22Rv1 (cell line): ENCODE results near the gene GLIS1.

Experiments used
- H3K27ac ChIP-seq: fragments of 450-650 bp; 2 replicates; pipeline ENCODE4 v1.5.1; 2017
- CTCF ChIP-seq: fragments of 450-650 bp; IDR thresholded peaks from 2 replicates; pipeline ENCODE4 v1.5.1; 2017; ENCODE audit warnings: mild to moderate bottlenecking
- ZFX ChIP-seq: fragments of 450-650 bp; IDR thresholded peaks from 2 replicates; pipeline ENCODE4 v1.6.1; 2017; ENCODE audit warnings: antibody characterized with exemption, borderline replicate concordance

The GLIS1 gene

DNA sequence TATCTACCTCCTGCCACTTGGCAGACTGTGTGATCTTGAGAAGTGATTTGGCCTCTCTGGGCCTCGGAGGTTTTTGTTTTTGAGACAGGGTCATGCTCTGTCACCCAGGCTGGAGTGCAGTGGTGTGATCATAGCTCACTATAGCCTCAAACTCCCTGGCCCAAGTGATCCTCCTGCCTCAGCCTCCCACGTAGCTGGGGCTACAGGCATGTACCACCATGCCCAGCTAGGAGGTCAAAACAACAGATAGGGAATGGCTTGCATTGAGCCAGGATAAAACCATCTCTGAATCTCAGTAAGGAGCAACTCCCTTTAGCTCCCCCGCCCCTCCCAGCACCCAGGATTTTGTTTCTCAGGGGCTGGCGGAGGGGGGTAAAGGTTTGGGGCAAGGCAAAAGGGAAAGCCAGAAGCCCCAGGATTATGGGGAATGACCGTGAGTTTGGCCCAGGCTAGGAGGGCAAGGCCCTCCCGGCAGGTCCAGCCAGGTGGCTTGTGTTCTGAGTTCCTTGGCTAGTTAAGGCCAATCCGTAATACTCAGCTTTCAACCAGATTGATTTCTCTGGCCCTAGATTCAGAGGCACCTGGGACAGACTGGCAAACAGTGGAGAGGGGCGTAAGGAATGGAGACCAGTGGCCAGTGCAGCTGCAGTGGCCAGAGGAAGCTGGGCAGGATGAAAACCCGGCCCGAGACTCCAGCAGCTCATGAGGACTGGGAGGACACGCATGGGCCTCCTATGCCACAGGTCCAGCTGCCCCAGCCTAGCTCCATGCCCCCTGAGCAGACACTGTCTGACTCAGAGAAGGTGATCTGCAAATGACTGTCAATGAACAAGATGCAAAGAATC is 149.7 kb downstream of the GLIS1 start:
- TF ChIP-seq CTCF (no peak), ZFX (no peak)
- no peak overlapping the region for H3K27ac ChIP-seq

GRCh38 chr1:53588053-53588779 is 150.7 kb downstream of the GLIS1 start:
- TF ChIP-seq CTCF (no peak), ZFX (no peak)
- no peak overlapping the region for H3K27ac ChIP-seq

- TF ChIP-seq ZFX = no peak
- TF ChIP-seq CTCF = no peak
Observed at GRCh38 chr1:53587252-53587988, 151.5 kb downstream of the GLIS1 start.

DNA sequence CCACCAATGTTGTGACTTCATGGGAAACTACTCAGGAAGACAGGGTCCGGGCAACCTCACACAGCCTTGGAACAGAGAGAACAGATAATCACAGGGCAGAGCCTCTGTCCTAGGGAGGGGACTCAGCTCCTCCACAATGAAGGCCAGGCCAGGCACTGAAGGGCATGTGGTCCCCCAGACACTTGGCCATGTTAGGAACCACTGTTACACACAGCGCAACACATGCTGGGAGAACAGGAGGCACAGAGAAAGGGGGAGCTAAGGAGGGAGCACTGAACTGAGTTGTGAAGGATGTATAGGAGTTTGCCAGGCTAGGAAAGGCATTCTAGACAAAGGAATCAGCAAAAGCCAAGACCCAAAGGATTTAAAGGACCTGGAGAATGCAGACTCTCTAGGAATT is 152.2 kb downstream of the GLIS1 start:
- TF ChIP-seq CTCF = no peak
- TF ChIP-seq ZFX = no peak

More at GRCh38 chr1:53587252-53587988, 151.5 kb downstream of the GLIS1 start:
- H3K27ac ChIP-seq = no peak overlapping the region

GRCh38 chr1:53585565-53585964 is 153.4 kb downstream of the GLIS1 start:
- H3K27ac ChIP-seq = no peak overlapping the region
- TF ChIP-seq CTCF = no peak
- TF ChIP-seq ZFX = no peak

More for the DNA sequence above, 152.2 kb downstream of the GLIS1 start:
- H3K27ac ChIP-seq = no peak overlapping the region

- H3K27ac ChIP-seq = no peak overlapping the region
- no peak for TF ChIP-seq CTCF
Observed at GRCh38 chr1:53585129-53585528, 153.8 kb downstream of the GLIS1 start.

DNA sequence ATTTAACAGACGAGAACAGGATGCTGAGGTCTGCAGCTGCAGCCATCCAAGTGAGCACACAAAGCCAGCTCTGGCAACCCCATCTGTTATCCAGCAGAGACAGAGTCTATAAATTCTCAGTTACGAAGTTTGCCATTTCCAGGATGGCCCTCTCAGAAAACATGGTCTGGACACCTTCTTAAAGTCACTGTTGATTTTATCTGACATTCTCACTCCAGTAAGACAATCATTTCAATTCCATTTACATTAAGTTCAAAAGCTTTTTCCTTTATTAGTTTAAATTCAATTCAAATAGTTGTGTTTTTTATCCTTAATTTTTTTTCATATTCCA is 154.2 kb downstream of the GLIS1 start:
- H3K27ac ChIP-seq = no peak overlapping the region
- TF ChIP-seq ZFX (no peak), CTCF (no peak)
